GM18873 (cell line): ENCODE results near the gene LEF1.

Experiments used
- ATAC-seq: cut with Tn5 transposase; IDR thresholded peaks from one replicate; pipeline ENCODE4 v1.9.1; 2021; ENCODE audit warnings: mild to moderate bottlenecking, moderate library complexity, moderate number of reproducible peaks; ENCODE audit not compliant: unreplicated experiment, low FRiP score

LEF1 gene

DNA sequence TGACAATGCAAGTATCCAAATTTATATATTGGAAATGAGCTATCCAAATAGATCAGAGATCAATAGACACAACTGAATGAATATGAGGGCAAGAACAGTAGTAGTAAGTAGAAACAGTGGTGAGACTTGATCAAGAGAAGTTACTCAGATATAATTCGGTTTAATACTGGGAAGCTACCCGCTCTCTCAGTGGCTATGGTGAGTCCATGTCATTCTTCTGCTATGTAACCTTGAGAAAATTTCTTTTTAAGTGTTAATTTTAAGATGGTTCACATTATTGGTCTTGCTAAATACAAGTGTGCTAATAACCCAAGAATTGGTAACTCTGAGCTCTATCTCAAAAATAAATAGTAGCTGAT, 53.6 kb downstream of the LEF1 start:
- no peak for ATAC-seq

DNA sequence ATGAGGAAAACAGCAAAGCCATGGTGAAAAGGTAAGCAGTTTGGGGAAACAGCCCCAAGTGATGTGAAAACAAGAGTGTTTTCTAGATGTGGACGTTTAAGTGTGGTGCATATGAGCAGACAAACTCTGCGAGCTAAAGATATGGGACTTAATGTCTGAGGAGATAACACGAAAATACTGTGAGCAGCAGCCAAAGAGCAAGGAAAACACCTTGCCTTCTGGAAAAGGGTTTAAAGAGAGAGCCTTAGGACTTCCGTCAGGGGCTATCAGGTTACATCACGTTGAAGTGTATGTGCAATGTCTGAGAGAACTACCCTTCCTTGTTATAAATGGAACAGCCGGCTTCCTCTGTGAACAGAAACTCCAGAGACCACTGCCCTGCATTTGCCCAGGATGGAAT, 54.2 kb downstream of the LEF1 start:
- no peak for ATAC-seq

DNA sequence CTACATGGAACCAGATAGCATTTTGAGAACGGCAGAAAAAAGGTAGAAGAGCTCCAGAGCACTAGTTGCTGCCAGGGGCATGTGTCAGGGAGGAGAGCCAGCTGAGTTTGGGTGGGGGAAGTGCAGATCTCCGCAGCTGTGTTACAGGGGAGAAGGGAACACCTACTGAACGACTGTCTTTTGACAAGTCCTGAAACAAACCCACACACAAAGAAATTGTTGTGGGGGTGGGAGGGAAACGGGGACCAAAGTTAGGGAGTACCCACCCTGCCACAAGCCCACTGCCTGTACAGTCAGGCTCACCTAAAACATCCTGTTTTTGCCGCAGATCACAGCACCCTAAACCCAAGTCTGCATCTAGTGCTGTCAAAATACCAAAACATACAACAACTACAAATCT, 55.5 kb downstream of the LEF1 start:
- ATAC-seq, result no peak

DNA sequence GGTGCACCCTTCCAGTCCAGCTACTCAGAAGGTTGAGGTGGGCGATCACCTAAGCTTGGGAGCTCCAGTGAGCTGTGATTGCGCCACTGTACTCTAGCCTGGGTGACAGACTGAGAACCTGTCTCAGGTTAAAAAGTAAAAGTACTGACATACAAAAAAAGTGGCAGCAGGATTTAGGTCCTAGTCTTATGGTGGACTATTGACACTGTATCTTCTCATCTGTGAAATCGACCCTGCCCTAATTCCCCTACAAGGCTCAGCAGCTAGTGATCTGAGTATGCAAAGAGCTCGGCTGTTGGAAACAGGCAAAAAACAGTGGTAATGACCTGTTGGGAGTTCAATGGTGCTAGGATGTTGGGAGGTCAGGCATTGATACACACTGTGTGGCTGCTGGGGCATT, 57.0 kb downstream of the LEF1 start:
- no peak for ATAC-seq

DNA sequence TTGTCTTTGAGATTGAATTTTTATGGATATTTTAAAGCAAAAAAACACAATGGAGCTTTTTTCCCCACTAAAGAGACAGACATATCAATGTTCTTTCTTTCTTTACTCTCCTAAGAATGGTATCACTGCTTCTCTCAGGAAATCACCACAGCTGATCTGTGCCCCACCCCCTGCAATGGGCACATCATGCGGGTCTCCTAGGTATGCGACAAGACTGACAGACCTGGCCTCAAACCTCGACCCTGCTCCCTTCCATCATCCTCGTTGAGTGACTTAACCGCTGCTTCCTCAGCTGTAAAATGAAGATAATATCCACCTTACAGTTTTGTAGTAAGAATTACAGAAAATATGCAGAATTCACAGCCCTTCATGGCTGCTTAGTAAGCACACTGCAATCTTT, 58.3 kb downstream of the LEF1 start:
- ATAC-seq, result no peak

DNA sequence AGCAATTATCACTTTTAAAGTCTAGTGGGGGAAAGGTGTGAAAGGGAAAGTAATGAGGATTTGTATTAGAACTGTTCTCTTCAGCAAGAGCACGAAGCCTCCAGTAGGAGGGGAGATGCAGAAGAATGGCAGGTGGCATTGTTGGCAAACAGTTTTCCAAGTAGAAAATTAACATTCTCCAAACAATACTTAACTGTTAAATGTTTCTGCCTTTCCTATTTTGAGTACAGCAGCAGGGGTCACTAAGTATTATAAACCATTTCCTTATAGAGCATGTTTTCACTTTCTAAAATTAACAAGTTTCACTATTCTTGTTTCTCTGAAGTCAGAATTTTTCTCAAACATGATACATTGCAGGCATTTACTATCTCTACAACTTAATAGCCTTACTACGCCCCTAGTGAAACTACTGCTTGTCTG, 58.7 kb downstream of the LEF1 start:
- ATAC-seq, result peak; percentile 86

DNA sequence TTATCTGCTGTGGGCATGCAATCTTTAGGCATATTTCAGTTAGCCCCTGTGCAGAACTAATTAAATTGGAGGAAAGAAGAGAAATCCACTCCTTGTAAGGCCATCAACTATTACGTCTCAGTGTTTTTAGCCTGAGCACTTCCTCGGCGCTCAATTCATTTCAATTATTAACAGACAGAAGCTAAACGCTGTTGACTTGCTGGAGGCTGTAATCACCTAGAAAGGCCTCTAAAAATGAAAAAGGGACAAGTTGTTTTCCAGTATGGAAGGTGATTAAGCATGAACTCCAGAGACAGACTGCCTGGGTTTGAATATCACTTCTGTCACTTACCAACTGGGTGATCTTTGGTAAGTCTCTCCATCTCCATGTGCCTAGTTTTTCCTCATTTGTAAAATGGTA, 59.6 kb downstream of the LEF1 start:
- no peak for ATAC-seq

DNA sequence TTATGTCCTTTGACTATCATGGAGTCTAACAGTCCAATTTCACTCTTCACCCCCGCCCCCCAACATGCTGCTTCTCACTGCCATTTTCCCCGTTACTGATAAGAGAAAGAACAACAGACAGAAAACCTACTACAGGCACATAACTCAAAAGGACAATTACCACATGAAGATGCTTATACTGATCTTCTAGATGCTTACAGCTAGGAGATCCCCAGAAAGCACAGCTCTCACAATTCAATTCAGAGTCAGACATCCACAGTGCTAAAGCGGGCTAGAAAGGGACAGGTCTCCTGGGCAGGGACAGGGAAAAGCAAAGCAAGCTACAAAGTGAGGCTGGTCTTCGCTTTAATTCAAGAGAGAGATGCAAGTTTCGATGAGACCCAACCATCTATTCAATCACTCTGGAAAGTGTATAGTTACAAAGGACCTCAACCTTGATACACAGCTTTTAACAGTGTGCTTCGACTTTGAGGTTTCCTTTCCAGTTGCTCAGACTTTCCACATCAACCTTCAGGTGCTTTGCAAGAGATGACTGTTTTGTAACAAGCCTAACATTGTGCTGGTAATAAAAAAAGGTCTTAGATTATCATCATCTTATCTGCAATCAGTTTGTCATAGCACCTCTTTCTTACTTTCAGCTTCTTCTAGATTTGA, 60.9 kb downstream of the LEF1 start:
- no peak for ATAC-seq

DNA sequence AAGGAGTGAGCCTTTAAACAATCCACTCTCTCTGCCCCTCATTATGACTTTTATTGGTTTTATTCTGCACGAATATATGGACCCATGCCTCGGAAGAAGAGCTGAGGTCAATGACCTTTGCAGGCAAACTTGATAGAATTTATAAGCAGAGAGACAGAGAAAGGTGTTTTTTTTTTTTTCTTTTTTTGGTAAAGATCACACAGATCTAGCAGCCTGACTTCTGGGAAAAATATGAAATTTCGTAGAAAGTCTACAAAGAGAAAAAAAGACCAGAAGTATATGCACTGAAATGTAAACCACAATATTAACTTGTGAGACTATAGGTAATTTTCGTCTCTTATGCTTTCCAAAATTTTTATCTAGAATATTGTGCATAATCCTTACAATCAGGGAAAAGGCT, 61.6 kb downstream of the LEF1 start:
- no peak for ATAC-seq

DNA sequence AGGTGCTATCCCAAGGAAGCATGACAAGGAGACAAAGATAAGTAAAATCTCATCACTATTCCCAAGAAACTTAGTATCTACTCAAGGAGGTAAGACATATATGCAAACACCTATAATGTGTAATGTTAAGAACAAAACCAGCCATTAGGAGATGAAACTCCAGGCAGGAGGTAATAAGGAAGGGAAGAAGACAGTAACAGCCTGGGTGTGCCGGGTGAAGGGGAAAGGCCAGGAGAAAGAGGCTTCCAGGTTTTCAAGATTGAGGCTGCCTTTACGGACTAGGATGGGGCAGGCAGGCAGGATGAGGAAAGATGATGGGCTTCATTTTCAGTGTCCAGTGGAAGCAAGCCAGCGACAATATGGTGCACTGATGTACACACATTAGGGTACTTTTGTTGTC, 62.5 kb downstream of the LEF1 start:
- no peak for ATAC-seq

DNA sequence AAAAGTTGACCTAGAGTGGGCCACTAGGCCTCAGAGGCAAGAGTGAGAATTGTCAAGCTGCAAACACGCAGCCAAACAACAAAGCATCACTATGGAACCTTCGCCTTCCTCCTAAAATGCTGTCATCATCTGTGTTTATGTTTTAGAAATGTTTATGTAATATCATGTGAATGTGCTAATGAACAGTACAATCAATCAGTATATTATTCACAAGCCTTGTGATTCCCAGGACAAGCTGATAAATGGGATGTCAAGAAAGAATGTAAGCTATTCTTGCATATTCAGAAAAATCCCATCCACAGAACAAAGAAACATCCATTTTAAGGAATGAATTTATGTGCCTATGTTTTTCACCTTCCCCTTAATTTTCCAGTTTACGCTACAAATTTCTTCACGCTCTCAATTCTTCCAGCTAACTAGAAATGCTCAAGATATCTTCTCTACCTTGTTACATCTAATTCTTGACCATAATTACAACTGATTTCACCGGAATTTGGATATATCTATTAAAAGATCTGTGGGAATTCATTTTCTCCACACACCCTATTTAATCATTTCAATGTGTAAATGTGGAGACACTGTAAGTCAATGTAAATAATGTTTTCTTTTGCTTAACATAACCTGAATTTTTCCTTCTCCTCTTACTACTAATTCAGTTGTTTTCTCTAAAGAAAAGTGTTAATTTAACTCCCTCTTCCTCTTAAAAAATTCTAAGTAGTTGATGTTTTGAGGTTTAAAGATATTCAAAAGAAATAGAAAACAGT, 65.5 kb downstream of the LEF1 start:
- ATAC-seq, result no peak

DNA sequence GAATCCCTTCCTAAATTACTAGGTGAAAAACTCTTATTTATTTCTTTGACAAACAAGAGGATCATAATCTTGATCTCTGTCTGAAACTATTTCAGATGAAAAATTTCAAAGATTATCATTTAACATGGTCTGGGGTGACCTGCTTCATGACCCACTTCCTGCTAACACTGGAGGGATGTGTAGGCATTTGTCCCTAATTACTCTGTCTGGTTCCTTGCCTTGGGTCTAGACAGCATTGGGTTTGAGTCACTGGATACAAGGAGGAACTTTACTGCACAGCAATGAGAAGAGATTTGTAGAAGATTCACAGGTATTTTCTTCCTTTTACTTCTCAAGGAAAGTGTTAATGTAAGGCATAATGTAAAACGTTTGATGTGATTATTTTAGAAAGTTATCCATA, 67.9 kb downstream of the LEF1 start:
- no peak for ATAC-seq

DNA sequence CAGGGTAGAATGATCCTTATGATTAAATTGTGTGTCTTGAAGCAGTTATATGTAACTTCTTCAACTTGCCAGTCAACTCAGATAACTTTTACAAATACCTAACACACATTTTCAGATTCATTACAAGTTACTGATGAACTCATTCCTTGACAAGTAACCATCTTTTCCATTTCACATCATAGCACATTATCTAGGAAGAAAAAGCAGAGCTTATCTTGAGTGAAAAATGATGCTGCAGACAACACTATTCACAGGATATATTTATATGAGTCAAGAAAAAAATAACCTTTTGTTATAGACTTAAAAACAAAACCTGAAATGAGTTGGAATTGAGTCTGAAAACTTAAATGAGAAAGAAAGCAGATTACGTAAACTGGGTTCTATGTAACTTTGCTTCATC, 68.9 kb downstream of the LEF1 start:
- ATAC-seq, result no peak

DNA sequence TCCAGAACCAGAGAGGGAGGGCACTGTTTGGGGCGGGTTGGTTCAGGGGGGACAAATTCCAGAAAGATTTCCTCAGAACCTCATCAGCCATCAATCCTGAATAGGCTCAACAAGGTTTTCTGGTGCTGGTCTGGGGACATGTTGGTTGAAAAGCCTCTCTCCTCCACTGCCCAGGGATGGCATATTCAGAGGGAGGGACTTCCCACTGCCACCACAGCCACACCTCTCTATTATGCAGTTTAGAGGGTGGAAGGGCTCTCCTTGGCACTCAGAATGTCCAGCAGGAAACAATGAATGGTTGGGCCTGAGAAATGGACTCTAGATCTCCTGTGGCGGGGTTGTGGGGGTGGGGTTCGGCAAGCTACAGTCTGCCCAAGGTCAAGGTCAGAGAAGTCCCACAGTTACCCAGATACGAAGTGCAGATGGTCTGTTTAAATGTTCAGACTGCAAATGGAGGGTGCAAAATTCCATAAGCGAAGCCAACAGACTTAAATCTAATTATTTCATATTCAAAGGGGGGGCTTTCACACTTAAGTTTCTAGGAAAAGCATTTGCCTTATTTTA, 70.7 kb downstream of the LEF1 start:
- ATAC-seq, result no peak

DNA sequence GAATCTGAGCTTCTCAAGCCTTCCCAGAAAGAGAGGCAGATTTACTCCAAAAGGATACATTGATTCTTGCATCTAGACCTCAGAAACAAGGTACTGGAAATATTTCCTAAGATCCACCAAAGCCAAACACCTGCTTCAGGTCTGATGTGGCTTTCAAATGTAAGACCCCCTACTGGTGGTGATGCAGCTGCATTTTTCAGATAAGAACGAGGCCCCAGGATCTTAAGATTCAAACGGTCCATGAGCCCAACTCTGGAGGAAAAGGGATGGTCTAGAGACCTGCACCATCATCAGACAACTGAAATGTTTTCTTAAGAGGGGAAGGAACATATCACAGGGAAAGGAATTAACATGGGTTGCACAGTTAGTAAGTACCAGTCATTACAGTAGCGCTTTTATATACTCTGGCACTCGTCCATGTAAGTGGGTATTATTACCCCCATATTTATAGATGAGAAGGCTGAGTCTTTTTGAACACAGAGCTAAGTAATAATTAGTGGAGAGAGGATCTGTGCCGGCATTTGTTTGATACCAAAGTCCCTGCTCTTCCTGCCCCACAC, 73.7 kb downstream of the LEF1 start:
- ATAC-seq, result no peak

DNA sequence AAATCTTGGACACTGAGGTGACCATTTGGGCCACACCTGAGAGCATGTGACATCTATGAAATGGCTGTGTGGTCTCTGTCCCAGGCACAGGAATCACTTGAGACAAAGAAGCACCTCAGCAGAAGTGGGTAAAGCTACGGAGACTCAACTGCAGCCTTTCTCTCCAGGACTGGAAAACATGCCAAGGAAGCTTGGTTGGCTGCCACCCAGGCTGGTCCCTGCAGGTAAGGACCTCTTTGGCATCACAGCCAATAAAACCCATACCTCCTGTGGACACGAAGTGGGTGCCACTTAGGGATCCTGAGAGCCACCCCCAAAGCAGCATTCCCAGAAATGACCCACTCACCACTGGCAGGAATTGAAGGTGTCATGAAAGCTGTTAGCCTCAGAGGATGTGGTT, 74.6 kb downstream of the LEF1 start:
- no peak for ATAC-seq

DNA sequence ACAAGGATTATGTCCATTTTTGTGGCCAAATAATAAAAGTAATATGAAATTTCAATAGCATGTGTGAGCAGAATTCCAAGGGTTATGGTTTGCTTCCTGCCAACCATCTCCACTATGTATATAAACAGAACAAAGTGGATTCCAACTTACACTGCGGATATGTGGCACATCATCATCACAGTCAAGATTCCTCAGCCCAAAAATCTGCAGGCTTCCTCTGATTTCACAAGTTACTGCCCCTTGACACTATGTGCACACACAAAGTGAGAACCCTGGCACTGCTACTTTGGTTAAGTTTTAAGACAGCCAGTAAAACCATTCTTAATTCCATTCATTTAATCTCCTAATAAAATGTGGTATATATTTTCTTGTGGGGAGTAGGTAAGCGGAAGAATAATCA, 76.4 kb downstream of the LEF1 start:
- no peak for ATAC-seq

DNA sequence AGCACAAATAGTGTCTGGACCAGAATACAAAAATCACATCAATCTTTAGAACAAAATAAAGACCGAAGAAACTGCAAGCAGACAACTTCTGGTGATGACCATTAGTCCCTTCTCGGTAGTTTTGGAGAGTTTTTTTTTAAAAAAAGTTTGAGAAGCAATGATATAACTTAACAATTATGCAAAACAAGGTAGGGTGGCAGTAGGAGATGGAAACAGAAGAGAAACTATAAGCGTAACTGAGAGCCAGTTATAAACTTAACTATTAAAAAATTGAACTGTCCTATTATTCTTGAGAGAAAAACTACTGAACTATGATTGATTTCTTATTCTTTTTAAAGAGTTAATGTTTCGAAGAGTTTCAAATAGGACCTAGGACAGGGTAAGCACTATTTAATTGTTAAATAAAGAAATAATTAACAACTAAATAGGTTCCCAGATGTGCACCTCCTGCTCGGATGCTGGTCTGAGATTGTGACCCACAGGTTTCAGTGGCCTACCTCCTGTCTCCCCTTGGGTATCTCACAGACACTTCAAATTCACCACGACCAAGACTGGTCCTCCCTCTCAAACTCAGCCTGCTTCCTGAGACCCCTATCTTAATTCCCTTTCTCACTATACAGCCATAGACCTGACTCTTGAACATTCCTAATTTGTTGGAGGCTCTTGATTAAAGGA, 81.3 kb downstream of the LEF1 start:
- ATAC-seq, result no peak

DNA sequence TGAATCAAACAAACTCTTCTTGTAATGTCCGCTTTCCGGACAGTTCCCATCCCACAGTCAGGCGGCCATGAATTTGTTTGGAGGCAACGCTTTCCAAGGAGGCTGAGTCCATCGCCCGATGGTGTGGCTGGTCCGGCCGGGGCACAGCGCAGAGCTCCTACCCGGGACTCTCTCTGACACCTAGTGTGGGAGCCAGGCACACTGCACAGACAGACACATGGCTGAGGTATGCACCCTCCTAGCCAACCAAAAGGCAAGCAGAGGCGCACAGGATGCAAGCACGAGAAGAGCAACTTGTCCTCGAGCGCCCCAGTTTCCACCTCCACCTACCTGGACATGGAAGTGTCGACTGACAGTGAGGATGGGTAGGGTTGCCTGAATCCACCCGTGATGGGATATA, 87.5 kb downstream of the LEF1 start:
- ATAC-seq, result no peak

DNA sequence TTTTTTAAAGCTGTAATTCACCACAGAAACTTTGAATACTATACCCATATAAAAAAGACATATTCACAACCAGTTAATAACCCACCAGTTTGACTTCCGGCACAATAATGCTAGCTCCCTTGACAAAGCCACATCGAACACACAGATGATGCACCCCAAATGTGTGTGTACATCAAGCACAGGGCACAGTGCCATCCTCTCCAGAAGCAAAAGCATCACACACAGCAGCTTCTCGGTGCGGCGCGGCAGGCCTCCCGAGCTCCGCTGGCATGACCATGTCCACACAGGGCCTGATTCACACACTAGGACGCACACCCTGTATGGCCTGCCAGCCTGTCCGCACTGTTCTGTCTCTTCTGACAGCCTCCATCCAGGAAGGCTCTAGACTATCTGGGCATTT, 88.0 kb downstream of the LEF1 start:
- ATAC-seq, result no peak

DNA sequence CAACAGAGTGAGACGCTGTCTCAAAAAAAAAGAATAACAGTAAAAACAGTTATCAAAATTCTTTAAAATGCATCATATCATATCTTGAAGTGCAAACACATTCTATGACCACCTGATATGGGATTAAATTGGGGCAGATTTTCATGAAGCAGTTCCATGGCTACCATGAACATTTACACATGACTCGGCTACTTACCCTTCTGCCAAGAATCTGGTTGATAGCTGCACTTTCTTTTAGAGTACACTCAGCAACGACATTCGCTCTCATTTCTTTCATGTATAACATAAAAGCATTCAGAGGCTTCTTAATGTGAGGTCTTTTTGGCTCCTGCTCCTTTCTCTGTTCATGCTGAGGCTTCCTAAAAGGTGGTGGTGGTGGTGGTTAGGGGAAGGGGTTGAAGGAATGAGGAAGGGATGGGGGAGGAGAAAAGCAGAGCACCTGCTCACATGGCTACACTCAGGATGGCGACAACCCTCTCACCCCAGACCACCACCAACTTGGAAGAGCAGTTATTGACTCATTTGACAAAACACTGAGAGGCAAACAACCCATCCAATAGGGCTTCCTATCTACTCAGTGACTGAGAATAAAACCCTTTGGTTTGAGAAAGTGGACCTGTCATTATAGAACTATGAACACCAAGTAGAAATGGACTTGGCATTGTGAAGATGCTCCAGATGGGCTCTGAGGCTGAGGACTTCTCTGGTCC, 90.6 kb downstream of the LEF1 start:
- ATAC-seq, result no peak
